Measurements from ENCODE around the gene DTD1. TPM values are rescaled to one million over a fixed set of nuclear protein-coding genes. Genes with fewer than 3 reads are reported as not detected.
A peak's percentile ranks its signal among the peaks of the same experiment; 100 is the strongest.

DTD1 gene
- total RNA-seq, 1 donor from 2014 or later: 38.1 TPM

- Histone ChIP-seq H3K9ac (ENCODE audit: low read length) (no peak overlapping the region), H3K4me2 (ENCODE audit: low read length) (no peak overlapping the region), H3K36me3 (ENCODE audit: insufficient read depth, low read length) (no peaks in the 10 kb centered on the region), H3K4me3 (ENCODE audit: insufficient read depth, low read depth, low read length) (no peak overlapping the region), H3K4me1 (ENCODE audit: insufficient read depth, low read length) (peaks cover 3% of the 10 kb centered on the region), H3K27ac (ENCODE audit: low read depth, low read length) (no peak overlapping the region), H3K9me3 (ENCODE audit: insufficient read depth, low read depth, low read length) (no peaks in the 10 kb centered on the region), H3K79me2 (ENCODE audit: insufficient read depth, low read length) (peaks cover 3% of the 10 kb centered on the region), H3K27me3 (ENCODE audit: insufficient read depth, low read length) (no peaks in the 10 kb centered on the region), H4K20me1 (ENCODE audit: insufficient read depth, low read length) (no peaks in the 10 kb centered on the region), H2AFZ (ENCODE audit: low read depth, low read length) (no peak overlapping the region)
- H3K4me3 Mint-ChIP-seq (ENCODE audit: unreplicated experiment): no peak overlapping the region
- FAIRE-seq (no peak), DNase-seq (ENCODE audit: low read depth) (peak; percentile 13)
- peaks cover 20% of the 10 kb centered on the region for H3K4me1 Mint-ChIP-seq (ENCODE audit: low read depth, unreplicated experiment)
- H3K27ac Mint-ChIP-seq (ENCODE audit: unreplicated experiment): no peak overlapping the region
- no peaks in the 10 kb centered on the region for H3K27me3 Mint-ChIP-seq (ENCODE audit: low read depth, unreplicated experiment)
- no peaks in the 10 kb centered on the region for H3K36me3 Mint-ChIP-seq (ENCODE audit: low read depth, unreplicated experiment)
- H3K9me3 Mint-ChIP-seq (ENCODE audit: unreplicated experiment): no peaks in the 10 kb centered on the region
- TF ChIP-seq CTCF (IDR thresholded peaks at IDR 0.05; ENCODE audit: insufficient read depth, low read depth, low read length) (no peak), EZH2 (IDR thresholded peaks at IDR 0.05; ENCODE audit: insufficient read depth, low read length) (no peak)
These were observed 134.5 kb downstream of the DTD1 start for GRCh38 chr20:18722371-18722770.

- Histone ChIP-seq H3K9ac (ENCODE audit: low read length) (no peak overlapping the region), H3K4me1 (ENCODE audit: insufficient read depth, low read length) (peaks cover 3% of the 10 kb centered on the region), H4K20me1 (ENCODE audit: insufficient read depth, low read length) (no peaks in the 10 kb centered on the region), H3K4me3 (ENCODE audit: insufficient read depth, low read depth, low read length) (no peak overlapping the region), H3K79me2 (ENCODE audit: insufficient read depth, low read length) (peaks cover 3% of the 10 kb centered on the region), H2AFZ (ENCODE audit: low read depth, low read length) (no peak overlapping the region), H3K27me3 (ENCODE audit: insufficient read depth, low read length) (no peaks in the 10 kb centered on the region), H3K36me3 (ENCODE audit: insufficient read depth, low read length) (no peaks in the 10 kb centered on the region), H3K9me3 (ENCODE audit: insufficient read depth, low read depth, low read length) (no peaks in the 10 kb centered on the region), H3K4me2 (ENCODE audit: low read length) (no peak overlapping the region), H3K27ac (ENCODE audit: low read depth, low read length) (no peak overlapping the region)
- Mint-ChIP-seq H3K36me3 (ENCODE audit: low read depth, unreplicated experiment) (no peaks in the 10 kb centered on the region), H3K4me1 (ENCODE audit: low read depth, unreplicated experiment) (peaks cover 17% of the 10 kb centered on the region), H3K27ac (ENCODE audit: unreplicated experiment) (no peak overlapping the region), H3K4me3 (ENCODE audit: unreplicated experiment) (no peak overlapping the region), H3K9me3 (ENCODE audit: unreplicated experiment) (no peaks in the 10 kb centered on the region), H3K27me3 (ENCODE audit: low read depth, unreplicated experiment) (no peaks in the 10 kb centered on the region)
- DNase-seq (ENCODE audit: low read depth) (no peak), FAIRE-seq (no peak)
- TF ChIP-seq CTCF (IDR thresholded peaks at IDR 0.05; ENCODE audit: insufficient read depth, low read depth, low read length) (no peak), EZH2 (IDR thresholded peaks at IDR 0.05; ENCODE audit: insufficient read depth, low read length) (no peak)
These were observed 136.2 kb downstream of the DTD1 start for GRCh38 chr20:18724077-18724476.

GRCh38 chr20:18724788-18725464 is 137.1 kb downstream of the DTD1 start:
- DNase-seq (ENCODE audit: low read depth) (no peak), FAIRE-seq (no peak)
- no peaks in the 10 kb centered on the region for H3K36me3 ChIP-seq (ENCODE audit: insufficient read depth, low read length)
- no peak overlapping the region for H2AFZ ChIP-seq (ENCODE audit: low read depth, low read length)
- Mint-ChIP-seq H3K36me3 (ENCODE audit: low read depth, unreplicated experiment) (no peaks in the 10 kb centered on the region), H3K27me3 (ENCODE audit: low read depth, unreplicated experiment) (no peaks in the 10 kb centered on the region), H3K27ac (ENCODE audit: unreplicated experiment) (no peak overlapping the region), H3K9me3 (ENCODE audit: unreplicated experiment) (no peaks in the 10 kb centered on the region), H3K4me3 (ENCODE audit: unreplicated experiment) (no peak overlapping the region), H3K4me1 (ENCODE audit: low read depth, unreplicated experiment) (peaks cover 9% of the 10 kb centered on the region)
- no peaks in the 10 kb centered on the region for H3K27me3 ChIP-seq (ENCODE audit: insufficient read depth, low read length)
- no peak overlapping the region for H3K9ac ChIP-seq (ENCODE audit: low read length)
- no peaks in the 10 kb centered on the region for H3K4me1 ChIP-seq (ENCODE audit: insufficient read depth, low read length)
- peaks cover 3% of the 10 kb centered on the region for H3K79me2 ChIP-seq (ENCODE audit: insufficient read depth, low read length)
- no peak overlapping the region for H3K4me2 ChIP-seq (ENCODE audit: low read length)
- H3K9me3 ChIP-seq (ENCODE audit: insufficient read depth, low read depth, low read length): no peaks in the 10 kb centered on the region
- H3K4me3 ChIP-seq (ENCODE audit: insufficient read depth, low read depth, low read length): no peak overlapping the region
- H3K27ac ChIP-seq (ENCODE audit: low read depth, low read length): no peak overlapping the region
- no peak for TF ChIP-seq EZH2 (IDR thresholded peaks at IDR 0.05; ENCODE audit: insufficient read depth, low read length)
- no peak for TF ChIP-seq CTCF (IDR thresholded peaks at IDR 0.05; ENCODE audit: insufficient read depth, low read depth, low read length)
- H4K20me1 ChIP-seq (ENCODE audit: insufficient read depth, low read length): no peaks in the 10 kb centered on the region

All from astrocyte (in vitro differentiated cells and primary cell).